GM21360 (cell line): ENCODE results near the gene ATOX1.
A peak's percentile ranks its signal among the peaks of the same experiment; 100 is the strongest.

ENCODE experiments used
- ATAC-seq: cut with Tn5 transposase; IDR thresholded peaks from one replicate; pipeline ENCODE4 v1.9.1; 2021; ENCODE audit warnings: mild to moderate bottlenecking, moderate library complexity; ENCODE audit not compliant: unreplicated experiment

Gene ATOX1

GRCh38 chr5:151770383-151771258 is 12.2 kb upstream of the ATOX1 start:
- peak; percentile 22 for ATAC-seq

- no peak for ATAC-seq
Observed at GRCh38 chr5:151766975-151767374, 8.5 kb upstream of the ATOX1 start.

GRCh38 chr5:151764801-151765200 is 6.4 kb upstream of the ATOX1 start:
- no peak for ATAC-seq

- ATAC-seq: no peak
Observed at GRCh38 chr5:151758141-151758429, 346 bp downstream of the ATOX1 start.

- no peak for ATAC-seq
Observed at GRCh38 chr5:151757233-151758140, 944 bp downstream of the ATOX1 start.

GRCh38 chr5:151755383-151755782 is 3.0 kb downstream of the ATOX1 start:
- ATAC-seq: no peak

- ATAC-seq: no peak
Observed at GRCh38 chr5:151751593-151751992, 6.8 kb downstream of the ATOX1 start.

GRCh38 chr5:151751091-151751490 is 7.3 kb downstream of the ATOX1 start:
- ATAC-seq: no peak

- peak; percentile 2 for ATAC-seq
Observed at GRCh38 chr5:151750121-151750520, 8.3 kb downstream of the ATOX1 start.

- no peak for ATAC-seq
Observed at GRCh38 chr5:151745071-151745705, 13.2 kb downstream of the ATOX1 start.

- no peak for ATAC-seq
Observed at GRCh38 chr5:151743530-151743929, 14.9 kb downstream of the ATOX1 start.

GRCh38 chr5:151742870-151743294 is 15.5 kb downstream of the ATOX1 start:
- no peak for ATAC-seq

GRCh38 chr5:151741678-151742423 is 16.6 kb downstream of the ATOX1 start:
- no peak for ATAC-seq

- ATAC-seq: peak; percentile 26
Observed at GRCh38 chr5:151740958-151741373, 17.5 kb downstream of the ATOX1 start.

GRCh38 chr5:151740336-151740942 is 18.0 kb downstream of the ATOX1 start:
- peak; percentile 61 for ATAC-seq

GRCh38 chr5:151739939-151740335 is 18.5 kb downstream of the ATOX1 start:
- no peak for ATAC-seq

GRCh38 chr5:151739395-151739794 is 19.0 kb downstream of the ATOX1 start:
- no peak for ATAC-seq

GRCh38 chr5:151738125-151738848 is 20.1 kb downstream of the ATOX1 start:
- no peak for ATAC-seq

GRCh38 chr5:151737431-151737830 is 21.0 kb downstream of the ATOX1 start:
- ATAC-seq: no peak

- ATAC-seq: no peak
Observed at GRCh38 chr5:151735646-151736045, 22.8 kb downstream of the ATOX1 start.
